ENCODE measurements around the gene CROCC. TPM values are rescaled to one million over a fixed set of nuclear protein-coding genes. Genes with fewer than 3 reads are reported as not detected.
"Not testable (repeated sequence)": the region's sequence is repeated elsewhere in the genome, so short reads cannot be mapped to it uniquely, and the experiment has no call there.

The CROCC gene
- total RNA-seq, 4 donors from 2014 or later: 8.0 to 34.5 (median 30.0) TPM

DNA sequence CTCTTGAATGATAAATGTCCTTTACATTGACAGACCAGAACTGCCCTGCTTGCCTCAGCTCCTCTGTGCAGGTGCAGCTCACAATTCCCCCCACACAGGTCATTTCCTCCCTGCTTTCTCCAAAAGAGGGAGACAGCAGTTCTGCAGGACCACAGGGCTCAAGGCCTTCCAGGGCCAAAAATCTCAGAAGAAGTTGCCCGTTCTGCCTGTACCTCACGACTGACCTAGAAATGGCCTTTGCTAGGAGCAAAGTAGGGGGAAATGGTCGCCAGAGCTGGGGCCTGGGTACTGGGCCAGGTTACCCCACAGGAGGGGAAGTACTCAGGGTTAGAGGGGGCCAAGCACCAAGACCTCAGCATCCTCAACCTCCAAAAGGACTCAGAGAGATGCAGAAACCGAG is 14.9 kb upstream of the CROCC start:
- H3K9me3 ChIP-seq: peaks cover 0 to 17% (median 0%) of the 10 kb centered on the region in 3 donors
- peak overlapping the region in 1 of 4 donors; percentile 92 for H3K27ac ChIP-seq
- WGBS, 2 donors (ENCODE audit: low coverage in 1 of 2): 77 to 89% methylated on average over 3 to 4 of the region's 4 CpGs
- no peak for TF ChIP-seq EP300 (IDR thresholded peaks at IDR 0.05)
- TF ChIP-seq POLR2A (IDR thresholded peaks at IDR 0.05): no peak
- TF ChIP-seq, protein P1, sequence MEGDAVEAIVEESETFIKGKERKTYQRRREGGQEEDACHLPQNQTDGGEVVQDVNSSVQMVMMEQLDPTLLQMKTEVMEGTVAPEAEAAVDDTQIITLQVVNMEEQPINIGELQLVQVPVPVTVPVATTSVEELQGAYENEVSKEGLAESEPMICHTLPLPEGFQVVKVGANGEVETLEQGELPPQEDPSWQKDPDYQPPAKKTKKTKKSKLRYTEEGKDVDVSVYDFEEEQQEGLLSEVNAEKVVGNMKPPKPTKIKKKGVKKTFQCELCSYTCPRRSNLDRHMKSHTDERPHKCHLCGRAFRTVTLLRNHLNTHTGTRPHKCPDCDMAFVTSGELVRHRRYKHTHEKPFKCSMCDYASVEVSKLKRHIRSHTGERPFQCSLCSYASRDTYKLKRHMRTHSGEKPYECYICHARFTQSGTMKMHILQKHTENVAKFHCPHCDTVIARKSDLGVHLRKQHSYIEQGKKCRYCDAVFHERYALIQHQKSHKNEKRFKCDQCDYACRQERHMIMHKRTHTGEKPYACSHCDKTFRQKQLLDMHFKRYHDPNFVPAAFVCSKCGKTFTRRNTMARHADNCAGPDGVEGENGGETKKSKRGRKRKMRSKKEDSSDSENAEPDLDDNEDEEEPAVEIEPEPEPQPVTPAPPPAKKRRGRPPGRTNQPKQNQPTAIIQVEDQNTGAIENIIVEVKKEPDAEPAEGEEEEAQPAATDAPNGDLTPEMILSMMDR (IDR thresholded peaks at IDR 0.05): no peak
- TF ChIP-seq POLR2AphosphoS5 (IDR thresholded peaks at IDR 0.05): no peak
- H3K27me3 ChIP-seq: no peaks in the 10 kb centered on the region
- H3K4me3 ChIP-seq: no peak overlapping the region
- peaks cover 0 to 29% (median 5%) of the 10 kb centered on the region in 3 donors for H3K4me1 ChIP-seq
- no peaks in the 10 kb centered on the region for H3K36me3 ChIP-seq
- no peak for ATAC-seq

DNA sequence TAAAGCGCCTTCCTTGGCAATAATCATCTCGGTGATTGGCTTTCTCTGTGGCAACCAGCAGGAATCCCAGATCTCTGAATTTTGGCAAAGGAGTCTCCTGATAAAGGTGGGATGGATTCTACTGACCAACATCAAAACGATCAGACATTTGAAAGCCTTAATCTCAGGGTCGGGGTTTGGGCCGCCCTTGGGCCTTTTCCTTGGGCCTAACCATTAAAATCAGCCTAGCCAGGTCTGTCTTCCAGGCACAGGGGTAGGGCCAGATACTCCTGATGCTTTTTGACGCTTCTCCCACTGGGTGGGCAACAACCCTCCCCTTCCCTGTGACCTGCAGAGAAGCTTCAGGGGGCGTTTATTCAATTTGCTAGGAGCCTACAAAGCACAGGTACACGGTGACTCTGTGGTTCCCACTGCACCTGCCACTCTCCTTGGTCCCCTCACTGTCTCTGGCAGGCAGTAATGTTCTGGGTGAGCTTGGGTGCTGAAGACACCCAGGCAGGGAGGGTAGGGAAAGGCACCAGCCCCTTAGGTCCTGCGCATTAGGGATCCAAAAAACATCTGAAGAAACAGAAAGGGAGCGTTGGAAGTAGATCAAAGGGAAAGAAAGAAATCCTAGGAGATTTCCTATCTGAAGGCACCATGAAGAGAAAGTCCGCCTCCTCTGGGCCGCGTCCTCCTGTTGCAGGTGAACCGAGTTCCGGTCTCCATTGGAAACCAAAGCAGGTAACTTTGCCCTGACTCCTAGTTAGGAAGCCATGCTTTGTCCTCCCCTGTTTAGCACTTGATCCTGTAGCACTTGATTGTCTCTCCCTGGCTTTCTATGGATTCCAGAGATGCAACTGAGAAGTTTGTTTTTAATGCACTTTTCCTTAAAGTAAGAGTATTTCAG is 13.6 kb upstream of the CROCC start:
- no peaks in the 10 kb centered on the region for H3K27me3 ChIP-seq
- ATAC-seq: no peak
- H3K4me3 ChIP-seq: no peak overlapping the region
- 85 to 93% methylated on average over 6 to 13 of the region's 15 CpGs for WGBS, 2 donors (ENCODE audit: low coverage in 1 of 2)
- TF ChIP-seq EP300 (IDR thresholded peaks at IDR 0.05) (no peak), POLR2A (IDR thresholded peaks at IDR 0.05) (no peak), POLR2AphosphoS5 (IDR thresholded peaks at IDR 0.05) (no peak)
- TF ChIP-seq, protein P1 (IDR thresholded peaks at IDR 0.05): no peak
- peak overlapping the region in 1 of 4 donors; percentile 4 for H3K27ac ChIP-seq
- peaks cover 0 to 17% (median 0%) of the 10 kb centered on the region in 3 donors for H3K9me3 ChIP-seq
- H3K36me3 ChIP-seq: no peaks in the 10 kb centered on the region
- peaks cover 2 to 35% (median 5%) of the 10 kb centered on the region in 3 donors for H3K4me1 ChIP-seq

DNA sequence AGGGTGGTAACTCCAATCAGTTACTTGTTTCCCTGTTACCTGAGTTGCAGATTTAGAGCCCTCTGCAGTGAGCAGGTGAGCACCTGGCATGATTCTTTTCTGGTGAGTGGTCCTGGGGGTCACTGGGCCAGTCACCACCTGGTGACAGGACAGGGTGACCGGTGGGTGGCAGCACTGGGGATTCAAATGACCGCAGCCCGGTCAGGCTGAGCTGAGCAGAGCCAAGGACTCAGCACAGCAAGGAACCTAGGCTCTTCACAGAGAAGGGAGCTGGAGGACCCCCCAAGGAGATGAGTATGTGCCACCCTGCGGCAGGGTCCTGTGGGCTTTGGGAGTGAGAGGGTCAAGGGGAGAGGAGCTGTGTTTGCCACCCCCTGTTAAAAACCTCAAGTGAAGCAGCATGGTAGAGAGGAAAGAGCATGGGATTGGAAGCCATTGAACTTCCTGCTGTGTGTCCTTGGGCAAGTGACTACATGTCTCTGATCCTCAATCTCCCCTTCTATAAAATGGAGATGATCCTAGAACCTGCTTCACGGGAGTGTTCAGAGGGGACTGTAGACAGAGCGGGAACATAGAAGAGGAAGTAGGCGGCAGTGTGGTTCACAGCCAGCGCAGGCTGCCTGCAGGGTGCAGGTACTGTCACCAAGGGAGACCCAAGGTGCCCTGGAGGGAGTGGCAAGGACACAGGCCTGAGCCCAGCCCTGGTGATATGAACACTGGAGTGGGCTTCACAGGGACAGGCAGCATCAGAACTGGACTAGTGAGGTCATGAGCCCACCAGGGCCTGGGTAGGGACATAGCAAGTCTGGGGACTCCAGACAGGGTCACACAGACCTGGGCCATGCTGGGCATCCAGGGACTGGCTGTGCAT is 9.6 kb upstream of the CROCC start:
- WGBS, 2 donors (ENCODE audit: low coverage in 1 of 2): 81 to 94% methylated on average over 5 to 8 of the region's 8 CpGs
- not testable (repeated sequence) for ATAC-seq, H3K9me3 ChIP-seq, H3K27me3 ChIP-seq, H3K27ac ChIP-seq, H3K36me3 ChIP-seq, H3K4me3 ChIP-seq
- peaks cover 0 to 37% (median 7%) of the 10 kb centered on the region in 3 donors for H3K4me1 ChIP-seq

DNA sequence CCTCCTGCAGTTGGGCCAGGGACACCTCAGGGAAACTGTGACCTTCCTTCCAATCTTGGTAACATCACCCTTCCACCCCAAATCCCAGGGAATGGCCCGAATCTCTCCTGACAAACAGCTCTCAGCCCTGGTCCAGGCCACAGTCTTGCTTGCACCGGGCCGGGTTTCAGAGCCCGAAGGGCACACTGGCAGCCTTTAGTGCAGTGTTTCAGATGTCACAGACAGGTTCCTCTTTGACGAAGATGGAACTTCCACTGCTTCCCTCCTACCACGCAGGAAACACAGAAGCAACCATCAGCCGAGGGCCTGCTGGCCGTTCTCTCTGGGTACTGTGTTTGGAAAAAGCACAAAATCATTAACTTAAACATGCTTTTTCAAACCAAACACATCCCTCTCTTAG is 9.0 kb upstream of the CROCC start:
- not testable (repeated sequence) for H3K4me3 ChIP-seq, H3K36me3 ChIP-seq, H3K9me3 ChIP-seq, H3K27me3 ChIP-seq, ATAC-seq
- Histone ChIP-seq H3K4me1 (peaks cover 0 to 37% (median 7%) of the 10 kb centered on the region in 3 donors), H3K27ac (peak overlapping the region in 2 of 4 donors; percentile 90 to 91)
- WGBS, 2 donors (ENCODE audit: low coverage in 1 of 2): 85 to 87% methylated on average over 7 to 8 of the region's 8 CpGs

DNA sequence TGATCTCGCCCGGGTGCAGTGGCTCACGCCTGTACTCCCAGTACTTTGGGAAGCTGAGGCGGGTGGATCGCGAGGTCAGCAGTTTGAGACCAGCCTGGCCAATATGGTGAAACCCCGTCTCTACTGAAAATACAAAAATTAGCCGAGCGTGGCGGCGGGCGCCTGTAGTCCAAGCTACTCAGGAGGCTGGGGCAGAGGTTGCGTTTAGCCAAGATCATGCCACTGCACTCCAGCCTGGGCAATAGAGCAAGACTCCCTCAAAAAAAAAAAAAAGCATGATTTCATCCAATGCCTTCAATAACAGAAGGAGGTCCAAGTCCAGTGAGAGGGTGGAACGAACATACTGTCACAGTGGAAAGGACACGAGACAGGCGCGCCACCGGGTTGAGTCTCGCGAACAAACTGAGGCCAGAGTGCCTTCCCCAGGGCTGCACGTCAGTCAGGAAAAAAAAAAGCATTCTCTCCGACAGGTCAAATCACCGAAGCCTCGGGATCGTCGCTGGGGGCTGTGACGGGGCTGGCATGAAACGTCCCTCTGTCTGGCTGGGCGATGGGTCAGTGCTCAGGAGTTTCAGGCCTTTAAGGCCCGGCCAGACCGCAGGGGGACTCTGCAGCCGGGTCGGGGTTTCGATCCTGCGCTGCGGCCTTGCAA is 8.4 kb upstream of the CROCC start:
- 53 to 61% methylated on average over 3 to 24 of the region's 36 CpGs for WGBS, 2 donors (ENCODE audit: low coverage in 1 of 2)
- Histone ChIP-seq H3K4me1 (peaks cover 0 to 37% (median 7%) of the 10 kb centered on the region in 3 donors), H3K9me3 (no peaks in the 10 kb centered on the region), H3K27me3 (no peaks in the 10 kb centered on the region), H3K27ac (peak overlapping the region in 3 of 4 donors; percentile 86 to 91 (median 90)), H3K4me3 (peak overlapping the region; percentile 5 to 88), H3K36me3 (no peaks in the 10 kb centered on the region)
- TF ChIP-seq, protein P1 (IDR thresholded peaks at IDR 0.05): peak in 1 of 4 experiments; percentile 29
- no peak for TF ChIP-seq POLR2A (IDR thresholded peaks at IDR 0.05)
- no peak for ATAC-seq

Data from gastroesophageal sphincter (tissue), 4 donors.